ENCODE measurements around the gene YKT6.
A peak's percentile ranks its signal among the peaks of the same experiment; 100 is the strongest.

The YKT6 gene

DNA sequence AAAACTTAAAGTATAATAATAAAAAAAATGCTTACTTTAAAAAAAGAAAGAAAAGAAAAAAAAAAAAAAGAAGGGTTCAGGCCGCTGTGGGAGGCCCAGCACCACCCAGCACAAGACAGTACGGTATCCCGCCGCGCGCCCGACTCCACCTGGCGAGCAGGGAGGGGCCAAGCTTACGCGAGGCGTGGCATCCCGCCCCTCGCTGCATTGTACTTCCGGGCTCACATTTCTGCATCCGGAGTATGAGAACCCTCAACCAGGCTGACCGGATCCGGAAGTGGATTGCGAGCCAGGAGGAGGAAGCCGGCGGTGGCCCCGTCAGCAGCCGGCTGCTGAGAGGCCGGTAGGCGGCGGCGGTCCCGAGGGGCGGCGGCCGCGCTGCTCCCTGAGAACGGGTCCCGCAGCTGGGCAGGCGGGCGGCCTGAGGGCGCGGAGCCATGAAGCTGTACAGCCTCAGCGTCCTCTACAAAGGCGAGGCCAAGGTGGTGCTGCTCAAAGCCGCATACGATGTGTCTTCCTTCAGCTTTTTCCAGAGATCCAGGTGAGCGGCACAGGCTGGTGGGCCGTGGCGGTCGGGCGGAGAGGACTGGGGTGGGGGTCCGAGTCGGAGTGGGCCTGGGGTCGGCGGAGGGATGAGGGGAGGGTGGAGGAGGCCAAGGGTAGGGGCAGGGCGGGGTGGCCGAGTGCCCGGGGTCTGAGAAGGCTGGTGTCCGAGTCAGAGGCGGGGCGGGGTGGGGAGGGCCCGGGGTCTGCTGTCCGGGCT, at the start of gene YKT6 (continued):
- TF ChIP-seq, protein P1, sequence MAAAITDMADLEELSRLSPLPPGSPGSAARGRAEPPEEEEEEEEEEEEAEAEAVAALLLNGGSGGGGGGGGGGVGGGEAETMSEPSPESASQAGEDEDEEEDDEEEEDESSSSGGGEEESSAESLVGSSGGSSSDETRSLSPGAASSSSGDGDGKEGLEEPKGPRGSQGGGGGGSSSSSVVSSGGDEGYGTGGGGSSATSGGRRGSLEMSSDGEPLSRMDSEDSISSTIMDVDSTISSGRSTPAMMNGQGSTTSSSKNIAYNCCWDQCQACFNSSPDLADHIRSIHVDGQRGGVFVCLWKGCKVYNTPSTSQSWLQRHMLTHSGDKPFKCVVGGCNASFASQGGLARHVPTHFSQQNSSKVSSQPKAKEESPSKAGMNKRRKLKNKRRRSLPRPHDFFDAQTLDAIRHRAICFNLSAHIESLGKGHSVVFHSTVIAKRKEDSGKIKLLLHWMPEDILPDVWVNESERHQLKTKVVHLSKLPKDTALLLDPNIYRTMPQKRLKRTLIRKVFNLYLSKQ (tag by site-specific recombination; IDR thresholded peaks at IDR 0.05; ENCODE audit: borderline replicate concordance): no peak
- peak; percentile 97 for TF ChIP-seq SP2 (tag by site-specific recombination; IDR thresholded peaks at IDR 0.05)
- peak; percentile 89 for TF ChIP-seq ZEB2 (tag by site-specific recombination; IDR thresholded peaks at IDR 0.05)
- TF ChIP-seq ZNF366 (tag by site-specific recombination; conservative IDR thresholded peaks at IDR 0.05): no peak
- no peak for TF ChIP-seq ZNF521 (tag by site-specific recombination; IDR thresholded peaks at IDR 0.05)
- no peak for TF ChIP-seq ZNF514 (tag by site-specific recombination; IDR thresholded peaks at IDR 0.05)
- TF ChIP-seq HOXA7 (CRISPR knock-in tag; IDR thresholded peaks at IDR 0.05; ENCODE audit: borderline replicate concordance): no peak
- no peak for TF ChIP-seq ZNF112 (tag by site-specific recombination; IDR thresholded peaks at IDR 0.05)
- TF ChIP-seq ZNF146 (tag by site-specific recombination; IDR thresholded peaks at IDR 0.05): no peak
- no peak for TF ChIP-seq ZNF140 (tag by site-specific recombination; IDR thresholded peaks at IDR 0.05)
- TF ChIP-seq SP3 (tag by site-specific recombination; IDR thresholded peaks at IDR 0.05): peak; percentile 96
- peak; percentile 67; the same call in 1 of the 2 replicates for TF ChIP-seq ZNF610 (tag by site-specific recombination; IDR thresholded peaks at IDR 0.05; ENCODE audit: borderline replicate concordance)
- TF ChIP-seq, protein P2, sequence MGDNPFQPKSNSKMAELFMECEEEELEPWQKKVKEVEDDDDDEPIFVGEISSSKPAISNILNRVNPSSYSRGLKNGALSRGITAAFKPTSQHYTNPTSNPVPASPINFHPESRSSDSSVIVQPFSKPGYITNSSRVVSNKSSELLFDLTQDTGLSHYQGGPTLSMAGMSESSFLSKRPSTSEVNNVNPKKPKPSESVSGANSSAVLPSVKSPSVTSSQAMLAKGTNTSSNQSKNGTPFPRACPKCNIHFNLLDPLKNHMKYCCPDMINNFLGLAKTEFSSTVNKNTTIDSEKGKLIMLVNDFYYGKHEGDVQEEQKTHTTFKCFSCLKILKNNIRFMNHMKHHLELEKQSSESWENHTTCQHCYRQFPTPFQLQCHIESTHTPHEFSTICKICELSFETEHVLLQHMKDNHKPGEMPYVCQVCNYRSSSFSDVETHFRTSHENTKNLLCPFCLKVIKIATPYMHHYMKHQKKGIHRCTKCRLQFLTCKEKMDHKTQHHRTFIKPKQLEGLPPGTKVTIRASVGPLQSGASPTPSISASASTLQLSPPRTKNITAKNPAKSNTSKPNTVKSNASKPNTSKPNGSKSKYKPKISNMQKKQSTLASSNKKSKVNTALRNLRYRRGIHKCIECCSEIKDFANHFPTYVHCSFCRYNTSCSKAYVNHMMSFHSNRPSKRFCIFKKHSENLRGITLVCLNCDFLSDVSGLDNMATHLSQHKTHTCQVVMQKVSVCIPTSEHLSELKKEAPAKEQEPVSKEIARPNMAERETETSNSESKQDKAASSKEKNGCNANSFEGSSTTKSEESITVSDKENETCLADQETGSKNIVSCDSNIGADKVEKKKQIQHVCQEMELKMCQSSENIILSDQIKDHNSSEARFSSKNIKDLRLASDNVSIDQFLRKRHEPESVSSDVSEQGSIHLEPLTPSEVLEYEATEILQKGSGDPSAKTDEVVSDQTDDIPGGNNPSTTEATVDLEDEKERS (tag by site-specific recombination; IDR thresholded peaks at IDR 0.05): no peak
- no peak for TF ChIP-seq SALL2 (tag by site-specific recombination; IDR thresholded peaks at IDR 0.05; ENCODE audit: borderline replicate concordance)
- no peak for TF ChIP-seq PRDM4 (tag by site-specific recombination; IDR thresholded peaks at IDR 0.05)
- no peak for TF ChIP-seq SCRT2 (tag by site-specific recombination; IDR thresholded peaks at IDR 0.05)
- no peak for TF ChIP-seq ZNF768 (tag by site-specific recombination; IDR thresholded peaks at IDR 0.05)
- no peak for TF ChIP-seq ZNF132 (tag by site-specific recombination; IDR thresholded peaks at IDR 0.05; ENCODE audit: borderline replicate concordance)
- TF ChIP-seq, protein P3, sequence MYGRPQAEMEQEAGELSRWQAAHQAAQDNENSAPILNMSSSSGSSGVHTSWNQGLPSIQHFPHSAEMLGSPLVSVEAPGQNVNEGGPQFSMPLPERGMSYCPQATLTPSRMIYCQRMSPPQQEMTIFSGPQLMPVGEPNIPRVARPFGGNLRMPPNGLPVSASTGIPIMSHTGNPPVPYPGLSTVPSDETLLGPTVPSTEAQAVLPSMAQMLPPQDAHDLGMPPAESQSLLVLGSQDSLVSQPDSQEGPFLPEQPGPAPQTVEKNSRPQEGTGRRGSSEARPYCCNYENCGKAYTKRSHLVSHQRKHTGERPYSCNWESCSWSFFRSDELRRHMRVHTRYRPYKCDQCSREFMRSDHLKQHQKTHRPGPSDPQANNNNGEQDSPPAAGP (tag by site-specific recombination; IDR thresholded peaks at IDR 0.05): peak; percentile 75
- TF ChIP-seq ZBTB11 (tag by site-specific recombination; conservative IDR thresholded peaks at IDR 0.05; ENCODE audit: low read depth): peak; percentile 95
- TF ChIP-seq ZBTB8A (tag by site-specific recombination; IDR thresholded peaks at IDR 0.05): no peak; the same call in 1 of the 2 replicates
- TF ChIP-seq CTCF (tag by site-specific recombination; IDR thresholded peaks at IDR 0.05): peak; percentile 85
- TF ChIP-seq ZFP41 (tag by site-specific recombination; IDR thresholded peaks at IDR 0.05; ENCODE audit: borderline replicate concordance): no peak
- peak; percentile 71 for TF ChIP-seq OSR2 (tag by site-specific recombination; IDR thresholded peaks at IDR 0.05)
- no peak for TF ChIP-seq ZBTB48 (tag by site-specific recombination; IDR thresholded peaks at IDR 0.05)

Measured in HEK293 (cell line).